GM23248 (cell line): ENCODE results near the gene MAGEA9B.
"Not testable (repeated sequence)": the region's sequence is repeated elsewhere in the genome, so short reads cannot be mapped to it uniquely, and the experiment has no call there.

ENCODE experiments used
- EZH2 ChIP-seq: fragments of 200-600 bp; sonication (generic); IDR thresholded peaks from 2 replicates; pipeline ENCODE4 v1.6.1; 2018; ENCODE audit warnings: antibody characterized with exemption, mild to moderate bottlenecking; ENCODE audit not compliant: insufficient read depth, poor library complexity, severe bottlenecking
- EZH2phosphoT487 ChIP-seq: fragments of 200-600 bp; sonication (generic); IDR thresholded peaks from 2 replicates; pipeline ENCODE4 v1.6.1; 2018; ENCODE audit warnings: antibody characterized with exemption, moderate library complexity, mild to moderate bottlenecking, low read depth; ENCODE audit not compliant: insufficient read depth

- not testable (repeated sequence) for TF ChIP-seq EZH2phosphoT487, EZH2
These were observed 35.4 kb downstream of the MAGEA9B start for GRCh38 chrX:149551939-149552248.
